Hematopoietic multipotent progenitor cell treated with erythropoietin and hydrocortisone succinate and interleukin-3 and kit ligand, for 4 days (in vitro differentiated cells): ENCODE results near the gene HMGA1.

ENCODE experiments used
- DNase-seq: peaks from one replicate; pipeline ENCODE4 v3.0.0-alpha.2; 2015

HMGA1 gene

DNA sequence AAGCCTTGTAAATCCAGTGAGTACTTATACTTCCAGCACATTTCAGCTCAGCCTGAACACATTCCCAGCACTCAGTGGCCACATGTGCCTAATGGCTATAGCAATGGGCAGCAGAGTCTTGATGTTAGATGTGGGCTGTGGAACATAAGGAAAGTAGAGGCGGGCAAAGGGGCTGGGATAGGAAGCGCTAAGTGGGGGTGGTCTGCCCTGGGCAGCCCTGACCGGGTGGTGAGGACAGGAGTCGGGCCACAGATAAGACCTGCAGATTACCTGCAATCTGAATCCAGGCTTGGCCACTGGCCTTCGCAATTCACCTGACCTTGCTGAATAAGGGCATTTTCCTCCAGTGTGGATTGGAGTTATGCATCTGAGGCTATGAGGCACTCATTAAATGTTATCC lies 11.1 kb upstream of the HMGA1 start:
- no peak for DNase-seq

DNA sequence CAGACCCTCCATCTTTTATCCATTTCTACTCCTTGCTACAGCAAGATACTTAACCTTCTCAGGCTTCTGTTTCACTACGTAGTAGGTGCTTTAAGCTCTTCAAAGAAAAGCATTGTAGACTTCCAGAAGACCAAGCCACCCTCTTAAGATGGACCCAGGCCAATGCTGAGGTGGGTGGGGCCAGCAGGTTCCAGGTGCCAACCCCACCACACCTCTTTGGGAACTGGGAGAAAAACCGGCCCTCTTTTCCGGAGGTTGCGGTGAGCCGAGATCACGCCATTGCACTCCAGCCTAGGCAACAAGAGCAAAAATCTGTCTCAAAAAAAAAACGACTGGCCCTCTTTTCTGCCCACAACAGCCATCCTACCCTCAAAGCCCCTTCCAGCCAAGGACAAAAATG lies 10.6 kb upstream of the HMGA1 start:
- DNase-seq: no peak

DNA sequence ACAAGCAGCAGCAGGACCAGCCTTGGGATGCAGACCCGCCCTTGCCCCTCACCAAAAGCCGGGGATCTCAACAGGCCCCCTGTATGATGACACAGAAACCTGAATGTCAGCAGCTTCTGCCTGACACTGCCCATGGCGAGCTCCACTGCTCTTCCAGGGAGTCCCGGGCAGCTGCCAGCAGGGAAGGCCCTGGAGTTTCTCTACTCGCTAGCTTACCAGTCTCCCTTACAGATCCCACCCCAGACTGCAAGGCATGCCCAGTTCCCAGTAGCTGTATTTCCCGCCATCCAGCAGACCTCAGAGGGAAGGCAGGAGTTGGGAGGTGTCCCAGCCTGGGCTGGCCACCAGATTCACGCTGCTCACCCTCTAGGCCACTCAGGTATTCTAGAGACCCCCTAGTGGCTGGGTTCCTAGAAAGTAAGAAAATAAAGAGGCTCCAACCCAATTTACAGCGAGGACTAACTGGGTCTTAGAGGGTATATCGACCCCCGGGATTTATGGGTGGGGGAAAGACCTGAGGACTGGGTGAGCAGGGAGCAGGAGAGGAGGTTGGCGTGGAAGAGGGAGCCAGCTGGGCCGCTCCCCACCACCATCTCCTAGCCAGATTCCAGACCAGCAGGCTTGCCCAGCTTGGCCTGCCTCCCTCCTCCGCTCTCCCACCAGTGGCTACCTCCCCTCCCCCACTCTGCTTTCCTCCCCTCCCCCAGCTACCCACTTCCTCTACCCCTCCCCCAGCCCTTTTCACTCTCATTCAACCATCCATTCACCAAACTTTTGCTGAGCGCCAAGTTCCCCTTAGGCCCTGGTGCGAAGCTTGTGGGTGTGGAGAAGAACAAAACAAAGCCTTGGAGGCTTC lies 9.7 kb upstream of the HMGA1 start:
- DNase-seq: peak; percentile 69

DNA sequence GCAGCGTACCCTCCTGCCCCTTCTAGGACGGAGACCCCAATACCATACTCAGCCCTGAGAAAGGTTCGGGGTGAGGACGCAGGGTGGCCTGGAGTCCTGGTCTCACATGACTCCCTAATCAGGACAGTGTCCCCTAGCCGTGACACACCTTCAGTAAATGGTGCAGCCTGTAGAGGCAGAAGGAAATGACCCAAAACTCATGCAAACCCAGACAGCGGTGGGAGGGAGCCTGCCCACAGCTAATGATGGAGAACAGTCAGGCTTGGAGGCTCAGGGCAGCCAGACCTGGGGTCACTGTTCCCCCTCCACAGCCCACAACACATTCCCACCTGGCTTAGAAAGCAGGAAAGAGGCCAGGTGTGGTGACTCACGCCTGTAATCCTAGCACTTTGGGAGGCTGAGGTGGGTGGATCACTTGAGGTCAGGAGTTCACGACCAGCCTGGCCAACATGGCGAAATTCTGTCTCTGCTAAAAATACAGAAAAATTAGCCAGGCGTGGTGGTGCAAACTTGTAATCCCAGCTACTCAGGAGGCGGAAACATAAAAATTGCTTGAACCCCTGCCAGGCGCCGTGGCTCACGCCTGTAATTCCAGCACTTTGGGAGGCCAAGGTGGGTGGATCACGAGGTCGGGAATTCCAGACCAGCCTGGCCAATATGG lies 8.8 kb upstream of the HMGA1 start:
- no peak for DNase-seq

DNA sequence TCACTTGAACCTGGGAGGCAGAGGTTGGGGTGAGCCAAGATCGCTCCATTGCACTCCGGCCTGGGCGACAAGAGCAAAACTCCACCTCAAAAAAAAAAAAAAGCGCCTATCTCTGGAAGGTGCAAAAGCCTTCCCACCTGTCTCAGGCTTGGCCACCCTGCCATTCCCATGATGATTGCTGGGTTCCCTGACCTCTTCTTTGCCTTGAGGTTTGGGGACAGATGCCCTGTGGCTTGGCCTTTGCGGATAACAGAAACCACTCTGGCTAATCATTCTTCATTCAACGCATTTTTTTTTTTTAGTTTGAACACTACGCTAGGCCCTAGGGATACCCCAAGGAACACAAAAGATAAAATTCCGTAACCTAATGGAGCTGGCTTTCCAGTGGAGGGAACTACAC lies 6.8 kb upstream of the HMGA1 start:
- no peak for DNase-seq

DNA sequence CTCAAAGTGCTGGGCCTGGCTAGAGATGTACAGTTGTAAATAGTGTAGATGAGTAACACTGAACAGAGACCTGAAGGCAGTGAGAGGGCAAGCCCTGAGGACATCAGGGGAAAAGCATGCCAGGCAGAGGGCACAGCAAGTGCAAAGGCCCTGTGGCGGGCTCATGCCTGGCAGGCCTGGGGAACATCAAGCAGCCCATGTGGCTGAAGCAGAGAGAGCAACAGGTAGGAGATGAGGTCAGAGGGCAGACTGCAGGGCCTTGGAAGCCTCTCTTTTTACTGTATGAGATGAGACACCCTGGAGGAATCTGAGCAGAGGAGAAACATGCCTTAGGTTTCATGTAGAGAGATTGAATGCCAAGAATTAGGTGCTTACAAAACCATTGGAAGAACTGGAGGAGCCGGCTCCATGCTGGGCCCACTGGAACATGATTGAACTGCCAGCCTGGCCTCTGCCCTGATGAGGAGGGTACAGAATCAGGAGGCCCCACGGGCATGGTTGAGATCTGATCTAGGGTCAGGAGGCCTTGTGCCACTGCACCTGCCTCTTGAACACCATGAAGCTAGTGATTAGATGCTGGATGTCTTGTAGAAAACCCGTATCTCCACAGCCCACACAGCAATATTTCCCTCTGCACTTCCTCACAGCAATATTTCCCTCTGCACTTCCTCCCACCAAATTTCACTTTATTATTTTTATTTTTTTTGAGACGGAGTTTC lies 5.9 kb upstream of the HMGA1 start:
- peak; percentile 69 for DNase-seq

DNA sequence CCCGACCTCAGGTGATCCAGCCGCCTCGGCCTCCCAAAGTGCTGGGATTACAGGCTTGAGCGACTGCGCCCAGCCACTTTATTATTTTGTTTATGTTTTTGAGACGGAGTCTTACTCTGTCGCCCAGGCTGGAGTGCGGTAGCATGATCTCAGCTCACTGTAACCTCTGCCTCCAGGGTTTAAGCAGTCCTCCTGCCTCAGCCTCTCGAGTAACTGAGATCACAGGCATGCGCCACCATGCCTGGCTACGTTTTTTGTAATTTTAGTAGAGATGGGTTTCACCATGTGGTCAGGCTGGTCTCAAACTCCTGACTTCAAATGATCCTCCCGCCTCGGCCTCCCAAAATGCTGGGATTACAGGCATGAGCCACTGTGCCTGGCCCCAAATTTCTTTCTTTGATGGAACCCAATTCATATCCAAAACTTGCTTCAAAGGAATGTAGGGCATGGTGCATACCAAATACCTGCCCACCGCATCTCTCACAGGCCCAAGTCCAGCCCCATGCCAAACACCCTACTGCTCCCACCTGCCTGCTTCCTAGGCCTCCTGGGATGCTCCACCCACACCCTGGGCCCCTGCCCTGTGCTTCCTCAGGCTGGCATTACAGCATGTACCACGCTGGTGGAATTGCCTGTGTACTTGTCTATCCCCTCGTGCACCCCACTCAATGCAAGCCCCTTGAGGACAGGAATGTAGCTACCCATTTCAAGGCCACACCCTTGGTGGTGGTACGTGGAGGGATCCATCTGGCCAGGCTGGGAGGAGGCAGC lies 4.9 kb upstream of the HMGA1 start:
- no peak for DNase-seq

DNA sequence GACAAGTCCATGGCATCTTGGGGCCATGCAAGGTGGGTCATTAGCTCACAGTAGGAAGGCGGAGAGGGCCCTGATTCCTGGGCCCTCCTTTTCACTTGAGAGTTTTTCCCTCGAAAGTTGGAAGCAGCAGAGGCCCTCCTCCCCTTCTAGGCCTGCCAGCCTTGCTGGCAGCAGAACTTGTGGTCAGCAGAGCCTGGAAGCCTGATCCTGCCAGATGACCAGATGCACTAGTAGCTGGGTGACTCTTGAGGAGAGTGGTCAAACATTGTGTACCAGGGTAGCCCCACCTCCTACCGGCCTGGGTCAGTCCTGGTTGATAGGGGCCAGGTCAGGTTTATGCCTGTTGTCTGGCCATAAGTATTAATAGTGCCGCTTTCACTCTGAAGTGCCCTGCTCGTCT lies 3.8 kb upstream of the HMGA1 start:
- no peak for DNase-seq

DNA sequence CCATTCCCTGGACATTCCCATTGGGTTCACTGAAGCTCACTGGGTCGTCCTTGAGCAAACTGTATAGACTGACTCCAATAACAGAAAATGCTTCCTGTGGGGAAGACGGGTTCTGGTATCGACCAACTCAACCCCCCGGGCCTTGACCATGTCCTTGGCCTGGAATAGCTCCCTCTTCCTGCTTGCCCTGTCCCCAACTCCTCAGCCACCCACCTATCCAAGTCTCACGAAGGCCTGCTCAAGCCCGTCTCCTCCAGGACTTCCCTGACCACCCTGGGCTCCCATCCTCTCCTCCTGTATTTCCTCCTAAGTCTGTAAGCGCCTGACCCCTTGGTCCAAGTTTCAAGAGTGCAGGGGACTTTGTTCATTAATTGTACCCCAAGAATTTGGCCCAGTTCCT lies 2.8 kb upstream of the HMGA1 start:
- DNase-seq: no peak

DNA sequence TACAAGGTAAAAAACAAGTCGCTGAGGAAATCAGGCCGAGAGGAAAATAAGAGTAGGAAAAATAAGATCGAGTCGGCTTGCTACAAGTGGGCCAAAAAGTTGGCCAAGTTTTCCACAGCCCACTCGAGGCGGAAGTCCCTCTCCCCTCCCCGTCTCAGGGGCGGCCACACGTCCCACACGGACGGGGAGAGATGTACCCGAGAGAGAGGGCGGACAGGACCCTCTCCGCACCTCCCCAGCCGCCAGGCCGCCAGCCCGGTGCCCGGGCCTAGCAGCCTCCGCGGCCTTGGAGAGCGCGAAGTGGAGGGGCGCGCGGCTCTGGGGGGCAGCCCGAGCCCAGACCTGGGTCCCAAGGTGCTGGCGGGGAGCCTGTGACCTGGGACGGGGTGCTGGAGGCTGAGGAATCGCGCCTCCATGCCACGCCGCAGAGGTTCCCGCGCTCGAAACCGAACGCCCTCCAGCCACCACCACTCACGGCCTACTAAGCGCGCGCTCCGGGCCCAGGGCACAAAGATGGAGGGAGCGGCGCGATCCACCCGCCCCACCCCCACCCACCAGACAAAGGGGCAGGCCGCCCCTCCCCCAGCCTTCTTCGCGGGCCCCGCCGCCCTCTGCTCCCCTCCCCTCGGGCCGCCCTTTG lies 1.9 kb upstream of the HMGA1 start:
- DNase-seq: no peak

DNA sequence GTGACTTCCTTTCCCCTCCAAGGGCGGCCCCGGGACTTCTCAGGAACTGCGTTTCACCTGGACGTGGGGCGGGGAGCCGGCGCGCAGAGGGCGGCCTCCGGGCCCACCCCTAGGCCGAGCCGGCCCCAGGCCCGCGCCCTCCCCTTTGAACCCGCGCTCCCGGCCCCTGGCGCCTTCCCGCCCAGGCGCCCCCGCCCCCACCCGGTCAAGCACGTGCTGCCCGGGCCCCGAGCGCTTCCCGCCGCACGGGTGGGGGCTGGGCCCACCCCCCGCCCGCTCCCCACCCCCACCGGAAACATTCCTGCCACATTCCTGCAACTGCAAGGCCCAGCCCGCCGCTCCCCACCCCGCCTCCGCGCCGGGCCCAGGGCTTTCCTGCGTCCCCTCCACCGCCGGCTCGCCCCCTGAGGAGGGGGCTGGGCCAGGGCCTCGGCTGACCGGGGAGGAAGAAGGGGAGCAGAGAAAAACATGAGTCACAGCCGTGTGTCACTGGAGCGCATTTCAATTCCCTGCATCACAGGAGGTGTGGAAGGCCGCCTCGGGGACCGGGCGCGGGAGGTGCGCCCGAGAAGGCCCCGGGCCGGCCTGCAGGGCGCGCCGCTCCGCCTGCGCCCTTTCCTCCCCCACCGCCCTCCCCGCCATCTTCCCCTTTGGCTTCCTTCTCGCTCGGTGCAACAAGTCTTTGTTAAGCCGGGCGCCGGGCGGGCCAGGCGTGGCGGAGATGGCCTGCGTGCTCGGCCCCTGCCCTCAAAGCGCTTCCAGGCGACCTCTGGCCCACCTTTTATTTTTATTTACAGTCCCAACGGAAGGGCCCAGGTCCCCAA lies 1.2 kb upstream of the HMGA1 start:
- DNase-seq: peak; percentile 83

DNA sequence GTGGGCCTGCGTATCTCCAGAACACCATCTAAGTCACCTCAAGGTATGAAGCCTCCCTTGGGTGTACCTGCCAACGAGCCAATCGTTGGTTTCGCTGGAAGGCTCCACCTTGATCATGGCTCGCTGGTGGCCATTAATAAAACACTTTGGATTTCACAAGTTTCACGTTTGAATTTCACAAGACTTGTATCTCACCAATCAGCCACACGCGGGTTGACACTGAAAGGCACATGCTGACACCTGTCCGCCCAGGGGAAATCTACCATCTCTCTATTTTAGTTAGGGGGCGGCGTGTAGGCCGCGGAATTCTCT lies 586 bp upstream of the HMGA1 start:
- peak; percentile 80 for DNase-seq

DNA sequence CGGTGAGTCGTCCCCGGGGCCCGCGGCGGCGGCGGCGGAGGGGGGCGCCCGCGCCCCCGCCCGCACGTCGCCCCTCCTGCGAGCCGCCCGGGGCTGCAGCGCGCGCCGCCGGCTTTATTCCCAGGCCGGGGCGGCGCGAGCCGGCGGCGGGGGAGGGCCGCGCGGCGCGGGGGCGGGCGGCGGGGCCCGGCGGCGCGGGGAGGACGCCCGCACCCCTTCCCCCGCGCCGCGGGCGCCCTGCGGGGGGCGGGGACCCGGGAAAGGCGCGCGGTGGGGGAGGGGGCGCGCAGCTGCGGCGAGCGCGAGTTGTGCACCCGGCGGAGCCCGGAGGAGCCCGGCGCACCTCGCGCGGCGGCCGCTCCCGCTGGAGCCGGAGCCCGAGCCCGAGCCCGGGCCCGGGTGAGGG lies 646 bp downstream of the HMGA1 start:
- peak; percentile 58 for DNase-seq

DNA sequence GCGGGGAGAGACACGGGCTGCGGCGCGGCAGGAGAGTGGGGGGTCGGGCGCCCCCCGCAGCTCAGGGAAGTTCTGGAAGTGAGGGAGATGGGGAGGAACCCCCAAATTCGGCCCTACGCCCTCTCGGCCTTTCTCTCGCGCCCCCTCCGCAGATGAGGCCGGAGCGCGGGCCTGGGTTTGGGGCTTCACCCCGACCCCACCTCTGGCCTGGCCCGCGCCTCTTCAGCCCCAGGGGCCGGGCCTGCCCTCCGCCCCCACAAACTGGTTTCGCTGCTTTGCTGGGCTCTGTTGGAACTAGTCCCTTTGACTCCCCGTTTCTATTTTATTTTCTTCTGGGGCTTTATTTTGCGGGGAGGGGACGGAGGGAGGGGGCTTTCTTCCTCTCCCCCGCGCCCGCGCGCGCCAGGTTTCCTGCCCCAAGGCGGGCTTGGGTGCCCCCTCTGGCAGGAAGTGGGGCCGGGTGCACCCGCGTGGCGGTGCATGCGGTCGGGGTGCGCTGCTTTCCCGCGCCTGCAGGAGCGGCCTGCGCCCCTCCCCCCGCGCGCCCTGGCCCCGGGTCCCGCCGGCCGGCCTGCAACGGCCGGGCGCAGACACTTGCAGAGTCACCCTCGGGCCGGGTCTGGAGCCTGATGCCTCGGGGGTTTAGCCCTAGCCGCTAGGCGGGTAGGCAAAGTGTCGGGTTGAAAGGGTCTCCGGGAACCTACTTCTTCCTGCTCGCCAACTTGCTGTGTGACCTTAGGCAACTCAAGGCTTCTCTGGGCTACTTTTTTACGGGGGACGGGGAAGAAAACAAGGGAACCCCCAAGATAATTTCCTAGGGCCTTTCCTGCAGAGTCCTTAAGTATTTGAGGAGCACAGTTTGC lies 1.3 kb downstream of the HMGA1 start:
- peak; percentile 93 for DNase-seq

DNA sequence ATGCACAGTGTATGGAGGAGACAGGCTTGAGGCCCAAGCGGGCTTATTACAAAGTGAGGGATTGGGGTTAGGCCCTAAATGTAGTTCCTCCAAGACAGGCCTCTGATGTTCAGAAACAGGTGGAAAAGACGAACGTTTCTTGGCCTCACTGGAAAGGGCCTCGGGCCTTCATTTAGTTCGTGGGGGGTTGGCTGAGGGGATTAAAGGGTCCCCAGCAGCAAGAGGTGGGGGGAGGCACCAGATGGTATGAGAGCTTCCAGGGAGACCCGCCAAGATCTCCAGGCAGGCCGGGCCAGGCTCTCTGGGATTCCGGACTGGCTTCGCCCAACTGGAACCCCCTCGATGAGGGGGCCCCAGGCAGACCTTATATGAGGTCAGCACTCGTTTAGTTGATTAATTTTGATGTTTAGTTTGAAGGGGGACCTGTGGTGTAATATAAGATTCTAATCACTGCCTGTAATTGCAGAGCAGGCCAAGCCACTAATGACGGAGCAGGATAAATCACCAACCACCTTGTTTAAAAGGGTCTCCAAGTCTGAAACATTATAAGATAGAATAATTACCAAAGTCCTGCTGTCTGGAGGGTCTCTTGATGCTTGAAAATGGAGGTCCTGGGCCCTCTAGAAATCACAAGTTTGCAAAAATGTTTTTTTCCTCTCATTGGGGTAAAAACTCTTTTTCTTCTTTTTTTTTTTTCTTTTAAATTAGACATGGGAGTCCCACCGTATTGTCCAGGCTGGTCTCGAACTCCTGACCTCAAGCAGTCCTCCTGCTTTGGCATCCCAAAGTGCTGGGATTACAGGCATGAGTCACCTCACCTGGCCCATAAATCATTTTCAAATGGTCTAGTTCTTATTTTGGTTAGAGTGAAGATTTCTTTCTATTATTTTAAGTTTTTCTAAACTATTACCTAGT lies 2.2 kb downstream of the HMGA1 start:
- no peak for DNase-seq

DNA sequence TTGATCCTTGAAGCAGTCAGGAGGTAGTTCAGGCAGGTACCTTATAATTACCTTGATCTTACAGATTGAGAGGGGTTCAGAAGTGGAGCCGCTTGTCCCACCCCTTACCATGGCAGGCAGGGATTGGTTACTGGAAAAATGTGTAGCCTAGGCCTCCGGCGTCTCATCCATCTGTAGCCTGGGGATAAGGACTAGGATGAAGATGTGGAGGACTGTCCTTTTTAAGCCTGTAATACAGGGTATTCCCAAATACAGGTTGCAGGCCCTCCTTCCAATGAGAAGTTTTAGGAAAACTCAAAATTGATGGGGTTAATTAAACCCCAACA lies 2.8 kb downstream of the HMGA1 start:
- no peak for DNase-seq

DNA sequence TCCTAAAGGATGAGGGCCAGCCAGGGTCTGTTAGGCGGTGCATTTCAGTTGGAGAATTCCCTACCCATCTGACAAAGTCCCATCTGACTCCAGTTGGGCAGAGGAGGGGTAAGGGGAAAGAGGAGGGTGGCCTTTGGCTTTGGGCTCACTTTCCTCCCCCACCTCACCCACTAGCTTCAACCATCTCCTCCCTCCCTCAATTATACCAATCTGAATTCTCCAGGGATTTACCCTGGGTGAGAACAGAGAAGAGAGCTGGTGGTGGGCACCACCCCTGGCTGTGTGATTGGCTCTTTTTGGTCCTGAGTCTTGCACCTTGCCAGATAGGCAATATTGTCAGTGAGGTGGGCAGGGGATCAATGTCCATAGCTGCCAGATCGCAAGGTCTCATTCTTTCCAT lies 3.2 kb downstream of the HMGA1 start:
- DNase-seq: no peak

DNA sequence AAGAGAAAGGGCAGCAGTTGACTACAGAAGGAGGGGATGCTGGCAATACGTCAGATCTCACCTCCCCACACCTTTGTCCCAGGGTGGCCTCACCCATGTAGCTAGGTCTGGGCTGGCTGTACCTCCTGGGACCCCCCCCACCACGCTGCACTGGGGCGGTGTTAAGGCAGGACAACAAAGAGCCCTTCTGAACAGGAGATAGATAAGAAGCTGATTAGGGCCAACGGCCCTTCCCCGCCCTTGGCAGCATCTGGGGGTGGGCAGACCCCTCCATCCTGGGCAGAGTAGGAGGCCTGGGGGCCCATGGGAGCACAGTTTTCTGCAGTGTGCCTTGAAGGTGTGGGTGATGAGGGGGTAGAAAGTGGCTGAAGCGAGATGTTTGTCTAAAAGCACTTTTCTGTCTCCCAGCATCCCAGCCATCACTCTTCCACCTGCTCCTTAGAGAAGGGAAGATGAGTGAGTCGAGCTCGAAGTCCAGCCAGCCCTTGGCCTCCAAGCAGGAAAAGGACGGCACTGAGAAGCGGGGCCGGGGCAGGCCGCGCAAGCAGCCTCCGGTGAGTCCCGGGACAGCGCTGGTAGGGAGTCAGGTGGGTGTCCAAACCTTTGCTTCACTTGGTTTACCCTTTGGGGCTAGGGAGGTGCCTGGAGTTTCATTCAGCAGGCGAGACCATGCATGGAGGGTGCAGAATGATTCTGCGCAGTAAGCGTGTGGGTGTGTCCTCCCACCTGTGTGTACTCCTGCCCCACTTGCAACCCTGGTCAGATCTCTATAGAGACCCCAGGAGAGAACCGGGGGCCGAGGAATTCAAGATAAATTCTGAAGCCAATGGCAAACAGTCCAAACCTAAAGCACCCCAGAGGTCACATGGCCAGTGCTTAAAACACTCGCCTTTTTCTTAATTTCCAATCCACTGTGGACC lies 3.9 kb downstream of the HMGA1 start:
- no peak for DNase-seq
